NCI-H82 treated with DMSO at 0.1 percent for 48 hours (cell line): Measurements from ENCODE around the gene OSBP2.
A peak's percentile ranks its signal among the peaks of the same experiment; 100 is the strongest.
"Not testable (repeated sequence)": the region's sequence is repeated elsewhere in the genome, so short reads cannot be mapped to it uniquely, and the experiment has no call there.

Experiments used
- DNase-seq: peaks from one replicate; lab custom pipeline; 2025; ENCODE audit not compliant: unreplicated experiment; lab: John Stamatoyannopoulos, UW

OSBP2 gene

GRCh38 chr22:30755759-30756124 lies 61.1 kb downstream of the OSBP2 start:
- no peak for DNase-seq

GRCh38 chr22:30763815-30764673 lies 69.4 kb downstream of the OSBP2 start:
- DNase-seq, result peak; percentile 42

GRCh38 chr22:30767661-30768060 lies 73.0 kb downstream of the OSBP2 start:
- no peak for DNase-seq

GRCh38 chr22:30770716-30771115 lies 76.0 kb downstream of the OSBP2 start:
- no peak for DNase-seq

- no peak for DNase-seq
Measured at GRCh38 chr22:30773919-30774318, 79.2 kb downstream of the OSBP2 start.

- no peak for DNase-seq
Measured at GRCh38 chr22:30774566-30774965, 79.9 kb downstream of the OSBP2 start.

- no peak for DNase-seq
Measured at GRCh38 chr22:30776476-30776875, 81.8 kb downstream of the OSBP2 start.

GRCh38 chr22:30777146-30777545 lies 82.5 kb downstream of the OSBP2 start:
- not testable (repeated sequence) for DNase-seq

- no peak for DNase-seq
Measured at GRCh38 chr22:30777587-30777986, 82.9 kb downstream of the OSBP2 start.

GRCh38 chr22:30778261-30778660 lies 83.6 kb downstream of the OSBP2 start:
- DNase-seq, result no peak

- DNase-seq, result no peak
Measured at GRCh38 chr22:30780026-30780425, 85.4 kb downstream of the OSBP2 start.

- no peak for DNase-seq
Measured at GRCh38 chr22:30781271-30781875, 86.7 kb downstream of the OSBP2 start.

- DNase-seq, result no peak
Measured at GRCh38 chr22:30782613-30783012, 87.9 kb downstream of the OSBP2 start.

GRCh38 chr22:30783021-30783420 lies 88.3 kb downstream of the OSBP2 start:
- DNase-seq, result no peak

- no peak for DNase-seq
Measured at GRCh38 chr22:30785527-30785926, 90.9 kb downstream of the OSBP2 start.

GRCh38 chr22:30790366-30790765 lies 95.7 kb downstream of the OSBP2 start:
- DNase-seq, result no peak

- no peak for DNase-seq
Measured at GRCh38 chr22:30792456-30792855, 97.8 kb downstream of the OSBP2 start.

GRCh38 chr22:30795118-30795517 lies 100.4 kb downstream of the OSBP2 start:
- no peak for DNase-seq

- no peak for DNase-seq
Measured at GRCh38 chr22:30801695-30802094, 107.0 kb downstream of the OSBP2 start.

GRCh38 chr22:30802202-30803166 lies 107.8 kb downstream of the OSBP2 start:
- DNase-seq, result no peak

GRCh38 chr22:30803679-30804078 lies 109.0 kb downstream of the OSBP2 start:
- no peak for DNase-seq
